Fibroblast of lung (primary cell): ENCODE results near the gene HDHD5. TPM values are rescaled to one million over a fixed set of nuclear protein-coding genes. Genes with fewer than 3 reads are reported as not detected.

Source experiments
- DNase-seq, 2 donors: peaks; one replicate each; pipeline versions ENCODE4 v3.0.0 to v3.0.0-alpha.2; 2010; ENCODE audit warnings: low read depth in 2 of 2
- H2AFZ ChIP-seq: 2 replicates; pipeline ENCODE4 v1.5.1; 2012; ENCODE audit warnings: low read length, control low read depth, inconsistent platforms
- H3K27ac ChIP-seq: 2 replicates; pipeline ENCODE4 v1.5.1; 2011; ENCODE audit warnings: low read length, control low read depth; ENCODE audit not compliant: insufficient read depth
- H3K27me3 ChIP-seq: 2 replicates; pipeline ENCODE4 v1.5.1; 2011; ENCODE audit warnings: mild to moderate bottlenecking, low read length; ENCODE audit not compliant: control insufficient read depth, insufficient read depth
- H3K36me3 ChIP-seq: 2 replicates; pipeline ENCODE4 v1.5.1; 2011; ENCODE audit warnings: low read length; ENCODE audit not compliant: control insufficient read depth, insufficient read depth
- H3K4me1 ChIP-seq: 2 replicates; pipeline ENCODE4 v1.5.1; 2011; ENCODE audit warnings: low read length; ENCODE audit not compliant: control insufficient read depth, insufficient read depth; ENCODE audit errors: extremely low read depth
- H3K4me2 ChIP-seq: 2 replicates; pipeline ENCODE4 v1.5.1; 2011; ENCODE audit warnings: low read length, control low read depth; ENCODE audit not compliant: insufficient read depth; ENCODE audit errors: extremely low read depth
- H3K4me3 ChIP-seq, 4 experiments: fragments of 200-600 bp in 1 of 4; sonication (generic) in 1 of 4; replicated peaks in 1 of 4; 2 replicates each; pipeline ENCODE4 v1.5.1; 2011 to 2016; ENCODE audit warnings: low read length in 4 of 4, low read depth in 3 of 4, mild to moderate bottlenecking in 3 of 4, control low read depth in 2 of 4, inconsistent platforms in 1 of 4, mixed read lengths in 1 of 4; ENCODE audit not compliant: insufficient read depth in 1 of 4; ENCODE audit errors: control extremely low read depth in 1 of 4
- H3K79me2 ChIP-seq: 2 replicates; pipeline ENCODE4 v1.5.1; 2012; ENCODE audit warnings: mild to moderate bottlenecking, low read length, inconsistent platforms; ENCODE audit not compliant: control insufficient read depth, insufficient read depth
- H3K9ac ChIP-seq: 2 replicates; pipeline ENCODE4 v1.5.1; 2011; ENCODE audit warnings: mild to moderate bottlenecking, low read length, control low read depth; ENCODE audit not compliant: insufficient read depth
- H3K9me3 ChIP-seq: 2 replicates; pipeline ENCODE4 v1.5.1; 2012; ENCODE audit warnings: low read depth, low read length; ENCODE audit not compliant: control insufficient read depth, insufficient read depth
- H4K20me1 ChIP-seq: 2 replicates; pipeline ENCODE4 v1.5.1; 2011; ENCODE audit warnings: low read length; ENCODE audit not compliant: control insufficient read depth, insufficient read depth; ENCODE audit errors: extremely low read depth
- CTCF ChIP-seq, 2 donors: IDR thresholded peaks in 1 of 2; conservative IDR thresholded peaks in 1 of 2; 1 replicate in 1 of 2; 2 replicates in 1 of 2; pipeline ENCODE4 v1.5.1; 2011 to 2012; ENCODE audit warnings: low read length in 2 of 2, control low read depth in 1 of 2, inconsistent platforms in 1 of 2, low read depth in 1 of 2, mild to moderate bottlenecking in 1 of 2
- EZH2 ChIP-seq: IDR thresholded peaks from 2 replicates; pipeline ENCODE4 v1.5.1; 2012; ENCODE audit warnings: low read length, control low read depth, mild to moderate bottlenecking; ENCODE audit errors: missing control alignments
- polyA plus RNA-seq, 2 donors: library from polyadenylated mRNA; depleted of rRNA in 1 of 2; stranded (reverse) in 1 of 2; unstranded in 1 of 2; fragments of >200 nt; gene quantifications; 2 replicates each; pipeline ENCODE4 v1.2.1, GENCODE V29; 2011 to 2012; ENCODE audit warnings: missing spikeins in 1 of 2
- total RNA-seq: library from RNA; depleted of rRNA; stranded (reverse); fragments of >200 nt; gene quantifications from 2 replicates; pipeline ENCODE4 v1.2.1, GENCODE V29; 2014

HDHD5 gene
- total and polyA plus RNA-seq, 2 donors (not counting 1 experiment from before 2014, with no cell fraction given) = 16.2 to 20.9 TPM

DNA sequence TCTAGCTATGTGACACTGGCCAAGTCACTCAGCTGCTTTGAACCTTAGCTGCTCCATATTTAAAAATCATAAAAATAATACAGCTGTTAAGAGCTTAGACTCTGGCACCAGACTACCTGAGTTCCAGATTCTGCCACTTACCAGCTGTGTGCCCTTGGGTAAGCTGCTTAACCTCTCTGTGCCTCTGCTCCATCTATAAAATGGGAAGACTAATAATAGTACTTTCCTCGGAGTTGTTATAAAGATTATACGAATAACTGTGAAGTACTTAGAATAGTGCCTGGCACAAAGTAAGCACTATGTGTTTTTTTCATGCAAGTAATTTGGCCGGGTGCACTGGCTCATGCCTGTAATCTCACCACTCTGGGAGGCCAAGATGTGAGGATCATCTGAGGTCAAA lies 1.4 kb downstream of the HDHD5 start:
- Histone ChIP-seq H3K79me2 (peaks cover 13% of the 10 kb centered on the region), H4K20me1 (no peaks in the 10 kb centered on the region), H2AFZ (no peak overlapping the region), H3K9me3 (no peaks in the 10 kb centered on the region), H3K27me3 (no peaks in the 10 kb centered on the region), H3K4me1 (peaks cover 6% of the 10 kb centered on the region), H3K9ac (no peak overlapping the region), H3K36me3 (no peaks in the 10 kb centered on the region), H3K27ac (no peak overlapping the region), H3K4me3 (peak overlapping the region in 1 of 4 experiments; percentile 79), H3K4me2 (peak overlapping the region; percentile 16)
- no peak for TF ChIP-seq CTCF (conservative IDR thresholded peaks at IDR 0.05 in 1 of 2, IDR thresholded peaks at IDR 0.05 in 1 of 2; ENCODE audit: low read depth in 1 of 2, low read length in 2 of 2)
- DNase-seq = no peak

DNA sequence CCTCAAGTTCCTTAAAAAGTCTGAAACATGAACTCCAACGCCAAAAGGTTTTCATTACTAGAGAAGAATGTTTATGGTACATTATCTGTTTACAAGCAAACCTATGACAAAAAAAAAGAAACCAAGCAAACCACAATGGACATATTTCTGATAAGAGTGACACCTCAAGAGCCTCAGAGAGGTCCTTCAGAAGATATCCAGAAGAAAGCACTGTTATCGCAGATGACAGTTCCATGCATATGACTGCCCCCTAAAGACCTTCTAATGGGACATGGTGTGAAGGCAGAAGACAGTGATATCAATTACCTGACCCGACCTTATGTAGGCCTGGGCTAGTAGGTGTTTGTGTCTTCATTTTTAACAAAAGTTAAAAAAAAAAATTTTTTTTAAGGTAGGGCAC lies 3.1 kb downstream of the HDHD5 start:
- peaks cover 17% of the 10 kb centered on the region for H3K79me2 ChIP-seq
- H2AFZ ChIP-seq = no peak overlapping the region
- no peak overlapping the region for H3K27ac ChIP-seq
- peaks cover 6% of the 10 kb centered on the region for H3K4me1 ChIP-seq
- DNase-seq = no peak
- no peak overlapping the region for H3K9ac ChIP-seq
- no peak overlapping the region for H3K4me3 ChIP-seq
- no peak for TF ChIP-seq CTCF (conservative IDR thresholded peaks at IDR 0.05 in 1 of 2, IDR thresholded peaks at IDR 0.05 in 1 of 2; ENCODE audit: low read depth in 1 of 2, low read length in 2 of 2)
- TF ChIP-seq EZH2 = no peak
- no peak overlapping the region for H3K4me2 ChIP-seq
- no peaks in the 10 kb centered on the region for H3K27me3 ChIP-seq
- H3K9me3 ChIP-seq = no peaks in the 10 kb centered on the region
- no peaks in the 10 kb centered on the region for H4K20me1 ChIP-seq
- no peaks in the 10 kb centered on the region for H3K36me3 ChIP-seq

- no peaks in the 10 kb centered on the region for H3K27me3 ChIP-seq
- H3K4me2 ChIP-seq = no peak overlapping the region
- no peaks in the 10 kb centered on the region for H3K36me3 ChIP-seq
- no peak overlapping the region for H3K9ac ChIP-seq
- no peak for TF ChIP-seq CTCF (conservative IDR thresholded peaks at IDR 0.05 in 1 of 2, IDR thresholded peaks at IDR 0.05 in 1 of 2; ENCODE audit: low read depth in 1 of 2, low read length in 2 of 2)
- TF ChIP-seq EZH2 = no peak
- no peaks in the 10 kb centered on the region for H3K9me3 ChIP-seq
- H3K79me2 ChIP-seq = peaks cover 17% of the 10 kb centered on the region
- no peaks in the 10 kb centered on the region for H3K4me1 ChIP-seq
- H3K4me3 ChIP-seq = no peak overlapping the region
- H4K20me1 ChIP-seq = no peaks in the 10 kb centered on the region
- no peak for DNase-seq
- H2AFZ ChIP-seq = no peak overlapping the region
- H3K27ac ChIP-seq = no peak overlapping the region
Observed at GRCh38 chr22:17152971-17153370, 6.1 kb downstream of the HDHD5 start.
